Activated CD4-positive, alpha-beta T cell treated with anti-CD3 and anti-CD28 coated beads for 48 hours (primary cell): ENCODE data around the gene HUNK.
"Not testable (repeated sequence)": the region's sequence is repeated elsewhere in the genome, so short reads cannot be mapped to it uniquely, and the experiment has no call there.

ENCODE experiments used
- DNase-seq: peaks from one replicate; pipeline ENCODE4 v3.0.0-alpha.2; 2020

HUNK gene

DNA sequence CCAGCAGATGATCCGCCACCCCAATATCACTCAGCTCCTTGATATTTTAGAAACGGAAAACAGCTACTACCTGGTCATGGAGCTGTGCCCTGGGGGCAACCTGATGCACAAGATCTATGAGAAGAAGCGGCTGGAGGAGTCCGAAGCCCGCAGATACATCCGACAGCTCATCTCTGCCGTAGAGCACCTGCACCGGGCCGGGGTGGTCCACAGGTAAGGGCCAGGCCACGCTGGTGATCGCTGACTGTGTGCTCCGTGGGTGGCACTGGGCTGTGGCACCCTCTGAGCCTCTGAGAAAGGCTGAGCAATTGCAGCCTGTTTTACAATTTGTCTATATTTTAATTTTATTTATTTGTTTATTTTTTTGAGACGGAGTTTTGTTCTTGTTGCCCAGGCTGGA, 51.7 kb downstream of the HUNK start:
- no peak for DNase-seq

DNA sequence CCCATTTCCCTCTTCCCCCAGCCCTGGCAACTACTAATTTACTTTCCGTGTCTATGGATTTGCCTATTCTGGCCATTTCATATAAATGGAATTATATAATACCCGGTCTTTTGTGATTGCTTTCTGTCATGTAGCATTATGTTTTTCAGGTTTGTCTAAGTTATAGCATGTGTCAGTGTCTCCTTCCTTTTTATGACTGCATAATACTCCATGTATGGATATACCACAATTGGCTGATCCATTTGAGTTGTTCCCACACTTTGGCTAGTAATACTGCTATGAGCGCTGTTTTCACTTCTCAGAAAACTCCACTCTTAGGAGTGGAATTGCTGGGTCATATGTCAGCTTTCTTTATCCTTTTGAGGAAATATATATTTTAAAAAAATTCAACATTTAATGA, 53.7 kb downstream of the HUNK start:
- no peak for DNase-seq

DNA sequence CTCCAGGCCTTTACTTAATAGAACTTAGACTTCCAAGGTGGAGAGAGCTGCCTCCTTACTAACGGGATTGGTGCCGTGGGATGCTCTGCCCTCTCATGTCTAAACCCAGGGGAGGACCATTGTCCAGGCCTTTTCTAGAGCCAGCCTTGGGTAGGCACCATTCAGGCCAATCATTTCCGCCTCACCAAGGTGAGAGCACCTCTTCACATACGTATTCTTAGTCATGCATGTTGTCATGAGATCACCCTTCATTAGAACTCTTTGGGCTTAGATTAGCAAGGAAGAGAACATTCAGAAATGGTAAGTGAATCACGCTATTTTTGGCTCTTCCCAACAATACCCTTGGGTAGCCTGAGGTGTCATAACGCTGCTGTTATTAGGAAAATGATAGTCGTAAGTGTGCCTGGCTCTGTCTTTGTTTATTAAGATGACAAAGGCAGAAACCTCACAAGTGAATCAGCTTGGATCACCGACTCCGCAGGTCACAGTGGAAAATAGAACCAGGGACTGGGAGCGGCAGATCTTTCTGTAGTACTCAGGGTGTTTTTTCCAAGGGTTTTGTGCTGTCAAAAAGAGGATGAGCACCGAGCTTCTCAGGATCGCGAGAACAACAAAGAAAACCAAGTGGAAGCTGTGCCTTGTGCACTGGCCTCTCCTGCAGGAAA, 55.0 kb downstream of the HUNK start:
- DNase-seq: no peak

DNA sequence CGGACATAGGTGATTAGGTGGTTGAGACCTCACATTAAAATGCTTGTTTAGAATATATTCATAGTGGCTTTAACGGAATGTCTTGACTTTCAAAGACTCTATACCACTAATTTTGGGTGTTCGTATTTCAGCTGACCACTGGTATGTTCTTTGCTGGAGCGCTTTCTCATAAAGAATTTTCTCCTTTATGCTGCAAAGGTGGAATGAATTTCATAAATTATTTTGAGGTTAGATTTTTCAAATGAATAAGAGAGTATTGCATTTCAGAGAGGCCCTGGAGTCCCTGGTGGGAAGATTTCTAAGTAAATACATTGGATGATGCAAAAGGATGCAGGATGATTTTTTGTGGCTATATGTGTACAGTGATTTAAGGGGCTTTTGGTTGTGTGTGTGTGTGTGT, 55.8 kb downstream of the HUNK start:
- no peak for DNase-seq

DNA sequence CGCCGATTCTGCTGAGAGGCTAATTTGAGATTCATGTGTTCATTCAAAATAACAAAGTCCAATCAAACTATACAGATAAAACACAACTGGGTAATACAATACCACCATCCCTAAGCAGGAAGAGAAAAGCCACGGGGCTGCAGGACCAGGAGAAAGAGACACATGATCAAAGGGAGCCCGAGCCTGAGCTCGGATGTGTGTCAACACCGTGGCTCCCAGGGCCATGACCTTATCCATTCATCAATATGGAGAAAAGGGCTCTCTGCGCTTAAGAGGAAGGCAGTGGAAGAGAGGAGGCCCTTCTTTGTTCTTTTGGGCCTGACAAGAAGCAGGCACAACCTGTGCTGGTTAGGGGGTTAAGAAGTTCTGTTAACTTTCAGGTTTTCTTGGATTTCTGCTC, 56.7 kb downstream of the HUNK start:
- no peak for DNase-seq

DNA sequence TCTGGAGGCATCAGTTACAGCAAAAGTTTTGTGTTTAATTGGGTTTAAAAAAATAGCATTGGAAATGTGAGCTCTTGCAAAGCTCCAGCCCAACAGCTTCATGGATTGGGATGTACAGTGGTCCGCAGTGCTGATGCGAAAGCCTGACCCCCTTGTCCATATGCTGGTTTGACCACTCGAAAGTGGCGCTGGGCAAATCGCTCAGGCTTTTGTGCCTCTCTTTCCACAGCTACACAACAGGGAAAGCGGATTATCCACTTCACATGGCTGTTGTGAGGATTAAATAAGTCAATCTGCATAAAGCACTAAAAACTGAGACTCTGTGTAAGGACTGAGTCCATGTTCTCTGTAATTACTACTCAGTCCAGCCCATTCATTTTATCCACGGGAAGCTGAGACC, 57.2 kb downstream of the HUNK start:
- DNase-seq: no peak

- no peak for DNase-seq
Measured at GRCh38 chr21:31931644-31932469, 59.0 kb downstream of the HUNK start.

DNA sequence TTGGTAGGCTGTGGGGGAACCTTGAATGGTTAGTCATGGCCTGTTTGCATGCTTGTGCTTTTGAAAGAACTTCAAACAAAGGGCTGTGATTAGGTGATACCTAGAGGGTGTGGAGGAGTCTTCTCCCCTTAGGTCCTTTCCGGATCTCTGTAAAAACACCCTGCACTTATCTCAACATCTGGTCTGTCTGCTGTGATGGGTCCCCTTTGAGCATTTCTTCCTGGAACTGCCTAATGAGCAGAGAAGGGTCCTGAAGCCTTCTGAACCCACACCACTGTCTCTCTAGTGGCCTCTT, 59.6 kb downstream of the HUNK start:
- no peak for DNase-seq

- DNase-seq: no peak
Measured at GRCh38 chr21:31937303-31937702, 64.5 kb downstream of the HUNK start.

DNA sequence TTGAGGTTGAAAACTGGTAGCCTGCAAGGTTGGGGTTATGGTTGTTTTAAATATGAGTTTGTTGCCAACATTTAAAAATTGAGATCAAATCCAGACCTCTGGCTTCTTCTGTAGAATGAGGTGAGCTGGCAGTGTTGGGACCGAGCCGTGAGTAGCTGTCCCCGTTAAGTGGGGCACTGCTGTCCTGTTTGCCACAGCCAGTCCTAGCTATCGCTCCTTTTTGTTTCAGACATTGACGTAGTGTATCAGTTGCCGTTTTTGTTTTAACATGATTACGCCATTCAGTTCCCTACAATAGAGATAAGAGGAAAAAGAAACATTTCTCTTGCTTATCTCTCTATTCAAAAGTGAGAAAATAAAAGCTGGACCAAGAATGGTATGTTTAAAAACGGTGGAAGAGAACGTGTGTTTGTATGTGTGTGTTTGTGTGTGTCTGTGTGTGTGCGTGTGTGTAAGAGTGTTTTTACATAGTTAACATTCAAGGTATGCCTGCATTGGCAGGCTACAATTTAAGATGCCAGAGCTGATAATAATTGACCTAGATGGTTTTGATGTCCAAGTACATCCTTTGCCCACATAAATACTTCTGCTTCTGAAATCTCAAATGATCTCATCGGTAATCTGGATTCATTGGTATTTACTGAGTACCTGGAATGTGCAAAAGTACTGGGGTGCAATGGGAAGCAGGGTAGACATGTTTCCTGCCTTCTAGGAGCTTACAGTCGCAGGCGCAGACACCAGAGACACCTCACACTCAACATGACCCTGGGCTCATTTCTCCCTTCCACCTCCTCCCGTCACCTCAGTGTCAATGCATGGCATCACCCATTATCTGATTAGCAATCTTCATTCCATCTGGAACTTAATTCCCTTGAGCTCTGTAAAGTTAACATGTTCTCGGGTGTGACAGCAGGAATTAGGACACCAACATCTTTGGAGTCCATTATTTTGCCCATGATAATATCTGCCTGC, 65.8 kb downstream of the HUNK start:
- DNase-seq: no peak

DNA sequence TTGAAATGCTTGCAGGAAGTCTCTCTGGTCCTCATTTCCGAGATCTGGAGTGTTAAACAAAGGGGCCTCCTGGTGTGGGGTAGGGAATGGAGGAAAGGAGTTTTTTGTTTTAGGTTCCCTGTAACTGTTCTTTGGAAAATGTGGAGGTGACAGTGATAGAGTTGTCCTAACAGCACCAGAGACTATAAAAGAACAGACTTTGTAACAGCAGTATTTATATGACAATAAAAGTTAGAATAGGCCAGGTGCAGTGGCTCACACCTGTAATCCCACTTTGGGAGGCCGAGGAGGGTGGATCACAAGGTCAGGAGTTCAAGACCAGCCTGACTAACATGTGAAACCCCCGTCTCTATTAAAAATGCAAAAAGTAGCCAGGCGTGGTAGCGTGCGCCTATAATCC, 68.9 kb downstream of the HUNK start:
- DNase-seq: no peak

DNA sequence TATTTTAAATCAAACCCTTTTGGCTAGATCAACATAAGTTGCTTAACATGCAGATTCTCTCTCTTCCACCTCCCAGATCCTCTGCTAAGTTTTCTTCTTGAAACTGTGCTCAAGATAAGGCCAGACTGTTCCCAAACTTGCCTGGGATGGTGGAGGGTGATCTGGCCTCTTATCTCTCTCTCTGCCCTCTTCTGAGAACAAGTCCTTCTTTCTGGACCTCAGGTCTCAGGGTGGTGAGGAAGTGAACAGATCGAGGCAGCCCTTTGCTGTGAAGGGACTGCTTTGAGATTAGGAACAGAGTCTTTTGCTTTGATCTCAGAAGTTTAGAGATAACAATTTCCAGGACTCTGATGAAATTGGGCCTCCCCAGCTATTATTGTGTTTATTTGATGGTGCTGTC, 70.7 kb downstream of the HUNK start:
- DNase-seq: no peak

DNA sequence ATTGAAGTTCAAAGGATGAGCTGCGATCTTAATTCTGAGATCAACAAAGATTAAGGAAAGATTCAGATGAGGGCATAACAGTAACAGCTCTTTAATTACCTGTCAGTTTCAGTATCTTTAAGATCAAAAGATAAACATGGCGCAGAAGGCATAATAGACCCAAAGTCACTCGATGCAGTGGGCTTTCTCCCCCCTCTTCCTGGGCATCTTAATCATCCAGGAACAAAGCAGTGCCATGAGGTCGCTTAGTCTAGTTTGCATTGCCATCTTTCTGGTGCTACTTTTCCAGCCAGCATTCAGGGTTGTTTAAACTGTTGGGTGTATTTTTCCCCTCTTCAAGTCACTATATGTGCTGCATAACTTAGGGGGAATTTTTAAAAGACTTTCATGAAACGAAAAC, 72.3 kb downstream of the HUNK start:
- DNase-seq: no peak

DNA sequence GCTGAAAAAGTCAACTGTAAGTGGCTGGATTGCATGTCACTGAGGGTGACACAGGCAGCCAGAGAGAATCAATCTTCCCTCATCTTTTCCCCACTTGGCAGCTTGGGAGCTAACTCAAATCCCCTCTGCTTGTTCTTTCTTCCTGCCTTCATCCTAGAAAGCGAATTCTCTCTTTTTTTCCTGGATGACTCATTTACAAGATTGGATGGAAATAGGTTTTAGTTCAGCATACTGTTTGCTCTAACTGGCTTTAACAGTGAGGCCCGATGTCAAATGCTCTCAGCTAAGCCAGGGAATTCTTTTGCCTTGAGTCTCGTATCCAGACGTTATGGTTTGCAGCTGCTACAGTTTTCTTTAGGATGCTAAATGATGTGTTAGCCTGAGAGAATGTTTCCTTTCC, 72.7 kb downstream of the HUNK start:
- no peak for DNase-seq

GRCh38 chr21:31946231-31946630, 73.4 kb downstream of the HUNK start:
- no peak for DNase-seq

DNA sequence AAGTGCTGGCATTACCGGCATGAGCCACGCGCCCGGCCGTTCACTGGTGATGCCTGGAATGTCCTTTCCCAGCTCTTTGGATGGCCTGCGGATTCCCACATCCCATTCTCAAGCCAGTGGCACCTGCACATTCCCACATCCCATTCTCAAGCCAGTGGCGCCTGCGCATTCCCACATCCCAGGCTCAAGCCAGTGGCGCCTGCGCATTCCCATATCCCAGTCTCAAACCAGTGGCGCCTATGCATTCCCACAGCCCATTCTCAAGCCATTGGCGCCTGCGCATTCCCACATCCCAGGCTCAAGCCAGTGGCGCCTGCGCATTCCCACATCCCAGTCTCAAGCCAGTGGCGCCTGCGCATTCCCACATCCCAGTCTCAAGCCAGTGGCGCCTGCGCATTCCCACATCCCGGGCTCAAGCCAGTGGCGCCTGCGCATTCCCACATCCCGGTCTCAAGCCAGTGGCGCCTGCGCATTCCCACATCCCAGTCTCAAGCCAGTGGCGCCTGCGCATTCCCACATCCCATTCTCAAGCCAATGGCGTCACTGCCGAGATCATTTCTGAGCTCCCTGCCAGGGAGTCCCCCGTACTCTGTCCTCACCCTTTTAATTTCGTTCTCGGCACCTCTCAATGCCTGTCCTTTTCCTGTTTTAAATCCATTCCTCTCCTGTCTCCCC, 74.2 kb downstream of the HUNK start:
- DNase-seq: not testable (repeated sequence)

GRCh38 chr21:31948676-31949075, 75.9 kb downstream of the HUNK start:
- DNase-seq: no peak

- DNase-seq: no peak
Measured at GRCh38 chr21:31952828-31953227, 80.0 kb downstream of the HUNK start.

- no peak for DNase-seq
Measured at GRCh38 chr21:31957631-31958030, 84.8 kb downstream of the HUNK start.

DNA sequence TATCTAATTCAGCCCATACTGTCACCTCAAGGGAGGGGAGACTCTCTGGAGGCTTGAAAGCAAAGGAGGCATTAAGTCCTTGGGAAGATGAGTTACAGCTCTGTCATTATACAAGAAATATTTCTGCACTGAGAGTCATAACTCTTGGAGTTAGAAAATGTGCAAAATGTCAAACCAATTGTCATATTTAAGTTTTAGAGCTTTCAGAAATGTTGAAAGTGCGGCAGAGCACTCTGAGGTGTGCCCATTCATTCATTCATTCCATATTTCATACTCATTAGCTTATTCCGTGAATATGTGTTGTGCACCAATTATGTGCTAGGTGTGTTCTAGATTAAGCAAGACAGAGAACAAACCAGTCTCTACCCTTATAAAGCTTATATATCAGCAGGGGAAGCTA, 87.1 kb downstream of the HUNK start:
- no peak for DNase-seq

DNA sequence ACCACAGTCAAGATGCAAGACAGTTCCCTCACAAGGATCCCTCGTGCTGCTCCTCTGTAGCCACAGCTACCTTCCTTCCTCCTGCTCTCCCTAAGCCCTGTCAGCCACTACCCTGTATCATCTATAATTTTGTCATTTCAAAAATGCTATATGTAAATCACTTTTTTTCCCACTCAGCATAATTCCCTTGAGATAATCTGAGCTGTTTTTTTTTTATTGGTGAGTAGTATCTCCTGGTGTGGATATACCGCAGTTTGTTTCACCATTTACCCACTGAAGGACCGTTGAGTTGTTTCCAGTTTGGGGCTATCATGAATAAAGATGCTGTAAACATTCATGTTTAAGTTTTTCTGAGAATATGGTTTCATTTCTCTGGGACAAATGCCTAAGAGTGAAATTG, 88.2 kb downstream of the HUNK start:
- DNase-seq: no peak

- no peak for DNase-seq
Measured at GRCh38 chr21:31961704-31962103, 88.9 kb downstream of the HUNK start.

GRCh38 chr21:31964692-31965091, 91.9 kb downstream of the HUNK start:
- no peak for DNase-seq
